Measurements from ENCODE around the gene CLEC20A. TPM values are rescaled to one million over a fixed set of nuclear protein-coding genes. Genes with fewer than 3 reads are reported as not detected.

Gene CLEC20A
- total and polyA plus RNA-seq, 12 donors: not detected

GRCh38 chr1:178485541-178485981 lies 11.2 kb downstream of the CLEC20A start:
- H3K4me1 ChIP-seq (replicated peaks in 1 of 2): peaks cover 4 to 8% of the 10 kb centered on the region in 2 donors
- no peak overlapping the region for H3K4me3 ChIP-seq
- intact Hi-C loops (cut with DNase I): no loop called here
- no peak for DNase-seq
- no peaks in the 10 kb centered on the region for H3K36me3 ChIP-seq (replicated peaks in 1 of 2)
- H3K27ac ChIP-seq: no peak overlapping the region
- no peaks in the 10 kb centered on the region for H3K27me3 ChIP-seq
- no peaks in the 10 kb centered on the region for H3K9me3 ChIP-seq (replicated peaks in 1 of 3)
- TF ChIP-seq CTCF (IDR thresholded peaks at IDR 0.05) (no peak), POLR2A (IDR thresholded peaks at IDR 0.05) (no peak)
- 41 to 66% (median 43%) methylated on average over 3 of the region's 3 CpGs for WGBS, 4 donors

- Histone ChIP-seq H3K4me3 (no peak overlapping the region), H3K36me3 (replicated peaks in 1 of 2) (no peaks in the 10 kb centered on the region), H3K27me3 (no peaks in the 10 kb centered on the region), H3K4me1 (replicated peaks in 1 of 2) (peaks cover 4 to 8% of the 10 kb centered on the region in 2 donors), H3K27ac (no peak overlapping the region), H3K9me3 (replicated peaks in 1 of 3) (no peaks in the 10 kb centered on the region)
- intact Hi-C loops (cut with DNase I): no loop called here
- 66 to 73% (median 70%) methylated on average over 3 of the region's 3 CpGs for WGBS, 4 donors
- no peak for DNase-seq
- no peak for TF ChIP-seq POLR2A (IDR thresholded peaks at IDR 0.05)
- TF ChIP-seq CTCF (IDR thresholded peaks at IDR 0.05): no peak
Observed at GRCh38 chr1:178484698-178485225, 12.0 kb downstream of the CLEC20A start.

- WGBS, 4 donors: 80 to 87% (median 84%) methylated on average over 5 of the region's 5 CpGs
Observed at GRCh38 chr1:178483251-178483957, 13.4 kb downstream of the CLEC20A start.

GRCh38 chr1:178477841-178478240 lies 18.9 kb downstream of the CLEC20A start:
- no peak overlapping the region for H3K4me3 ChIP-seq
- TF ChIP-seq CTCF (IDR thresholded peaks at IDR 0.05) (no peak), POLR2A (IDR thresholded peaks at IDR 0.05) (no peak)
- H3K36me3 ChIP-seq (replicated peaks in 1 of 2): no peaks in the 10 kb centered on the region
- no peak overlapping the region for H3K27ac ChIP-seq
- DNase-seq: no peak
- H3K4me1 ChIP-seq (replicated peaks in 1 of 2): no peaks in the 10 kb centered on the region
- intact Hi-C loops (cut with DNase I): no loop called here
- H3K27me3 ChIP-seq: no peaks in the 10 kb centered on the region
- no peaks in the 10 kb centered on the region for H3K9me3 ChIP-seq (replicated peaks in 1 of 3)
- 52 to 63% (median 54%) methylated on average over 1 of the region's 1 CpG for WGBS, 4 donors

More at GRCh38 chr1:178483251-178483957, 13.4 kb downstream of the CLEC20A start:
- H3K27me3 ChIP-seq: no peaks in the 10 kb centered on the region
- no peak for DNase-seq
- intact Hi-C loops (cut with DNase I): no loop called here
- TF ChIP-seq POLR2A (IDR thresholded peaks at IDR 0.05): no peak
- no peak for TF ChIP-seq CTCF (IDR thresholded peaks at IDR 0.05)
- H3K36me3 ChIP-seq (replicated peaks in 1 of 2): no peaks in the 10 kb centered on the region
- H3K9me3 ChIP-seq (replicated peaks in 1 of 3): no peaks in the 10 kb centered on the region
- no peak overlapping the region for H3K4me3 ChIP-seq
- H3K27ac ChIP-seq: no peak overlapping the region
- peaks cover 4 to 8% of the 10 kb centered on the region in 2 donors for H3K4me1 ChIP-seq (replicated peaks in 1 of 2)

All from adrenal gland (tissue), 12 donors.